HCT116 (cell line): ENCODE results near the gene KCNE1. TPM values are rescaled to one million over a fixed set of nuclear protein-coding genes. Genes with fewer than 3 reads are reported as not detected.
A peak's percentile ranks its signal among the peaks of the same experiment; 100 is the strongest.

Experiments
- ATAC-seq: fragments of 200-7000 bp; cut with Tn5 transposase; 2 replicates; pipeline ENCODE4 v1.9.1; 2020; ENCODE audit warnings: mild to moderate bottlenecking, moderate library complexity
- Bru-seq: library from RNA; stranded (reverse); fragments of 400-500 nt; gene quantifications from one replicate; lab custom pipeline; 2021; lab: Mats Ljungman, UMichigan
- BruChase-seq, 2 experiments: library from RNA; stranded (reverse); fragments of 400-500 nt; gene quantifications; one replicate each; lab custom pipeline; 2021; lab: Mats Ljungman, UMichigan
- BruUV-seq: library from RNA; stranded (reverse); fragments of 400-500 nt; replicated peaks from 2 replicates; lab custom pipeline; 2021; lab: Mats Ljungman, UMichigan
- CTCF ChIA-PET: fragments of 300-600 bp; sonication (Branson Sonifier 250); formaldehyde crosslinking; loops from one replicate; lab custom pipeline; 2021; ENCODE audit warnings: antibody characterized with exemption; lab: Charles Lee
- POLR2A ChIA-PET: fragments of 300-600, 350-600 bp; sonication (Branson Sonifier 250); formaldehyde crosslinking; loops from one replicate; lab custom pipeline; 2021; ENCODE audit warnings: antibody characterized with exemption; lab: Charles Lee
- RAD21 ChIA-PET, 2 experiments: fragments of 300-600 bp; sonication (Branson Sonifier 250); formaldehyde crosslinking; loops; one replicate each; lab custom pipeline; 2023; ENCODE audit warnings: low total read pairs in 2 of 2; ENCODE audit not compliant: uncharacterized antibody in 2 of 2, unreplicated experiment in 2 of 2, low non-redundant PET in 1 of 2; lab: Charles Lee
- DNase-seq: peaks from one replicate; pipeline ENCODE4 v3.0.0-alpha.2; 2010; ENCODE audit warnings: low read depth, low spot score
- H2AFZ ChIP-seq: fragments of 200-600 bp; shearing (Covaris generic), sonication (generic); 2 replicates; pipeline ENCODE4 v1.6.1; 2017; ENCODE audit warnings: low read depth, mixed run types, mixed read lengths, antibody characterized with exemption, low read length; ENCODE audit not compliant: poor library complexity, severe bottlenecking
- H3K27ac ChIP-seq: 2 replicates; pipeline ENCODE4 v1.5.1; 2012; ENCODE audit warnings: low read depth, low read length
- H3K27me3 ChIP-seq: fragments of 200-600 bp; sonication (generic); 2 replicates; pipeline ENCODE4 v1.6.1; 2016; ENCODE audit warnings: mixed run types, low read length, mixed read lengths; ENCODE audit not compliant: insufficient read depth
- H3K36me3 ChIP-seq, 2 experiments: fragments of 200-500 bp in 1 of 2; fragments of 200-600 bp in 1 of 2; sonication (Bioruptor generic) in 1 of 2; sonication (generic) in 1 of 2; 2 replicates each; pipeline versions ENCODE4 v1.5.1 to v1.6.1; 2014 to 2016; ENCODE audit warnings: low read length in 2 of 2, inconsistent platforms in 1 of 2, mixed read lengths in 1 of 2, mixed run types in 1 of 2; ENCODE audit not compliant: insufficient read depth in 2 of 2, control insufficient read depth in 1 of 2
- H3K4me1 ChIP-seq, 2 experiments: fragments of 200-600 bp in 1 of 2; sonication (generic) in 1 of 2; 2 replicates each; pipeline versions ENCODE4 v1.5.1 to v1.6.1; 2012 to 2017; ENCODE audit warnings: low read length in 2 of 2, inconsistent platforms in 1 of 2, mild to moderate bottlenecking in 1 of 2, mixed read lengths in 1 of 2, mixed run types in 1 of 2, moderate library complexity in 1 of 2; ENCODE audit not compliant: insufficient read depth in 2 of 2, control insufficient read depth in 1 of 2
- H3K4me2 ChIP-seq: fragments of 200-600 bp; sonication (generic); 2 replicates; pipeline ENCODE4 v1.6.1; 2017; ENCODE audit warnings: mixed run types, low read length, mixed read lengths
- H3K4me3 ChIP-seq, 2 experiments: fragments of 200-600 bp in 1 of 2; sonication (generic) in 1 of 2; replicated peaks in 1 of 2; 2 replicates each; pipeline ENCODE4 v1.5.1; 2011 to 2016; ENCODE audit warnings: low read length in 2 of 2, control low read depth in 1 of 2, low read depth in 1 of 2, mild to moderate bottlenecking in 1 of 2, mixed read lengths in 1 of 2, mixed run types in 1 of 2
- H3K79me2 ChIP-seq: fragments of 200-600 bp; sonication (generic); 2 replicates; pipeline ENCODE4 v1.6.1; 2017; ENCODE audit warnings: mild to moderate bottlenecking, mixed run types, low read length, moderate library complexity, mixed read lengths; ENCODE audit not compliant: insufficient read depth
- H3K9ac ChIP-seq: fragments of 200-600 bp; sonication (generic); 2 replicates; pipeline ENCODE4 v1.6.1; 2016; ENCODE audit warnings: low read length, mixed read lengths
- H3K9me2 ChIP-seq: fragments of 200-600 bp; sonication (generic), shearing (Covaris generic); 2 replicates; pipeline ENCODE4 v1.6.1; 2017; ENCODE audit warnings: mixed run types, mild to moderate bottlenecking, moderate library complexity; ENCODE audit not compliant: insufficient read depth
- H3K9me3 ChIP-seq, 2 experiments: fragments of 200-500 bp in 1 of 2; fragments of 200-600 bp in 1 of 2; sonication (Bioruptor generic) in 1 of 2; sonication (generic) in 1 of 2; 2 replicates each; pipeline ENCODE4 v1.6.1; 2014 to 2017; ENCODE audit warnings: low read length in 2 of 2, mixed read lengths in 2 of 2, inconsistent platforms in 1 of 2, low read depth in 1 of 2, mild to moderate bottlenecking in 1 of 2, mixed run types in 1 of 2, moderate library complexity in 1 of 2; ENCODE audit not compliant: control insufficient read depth in 1 of 2, insufficient read depth in 1 of 2
- H4K20me1 ChIP-seq: fragments of 200-600 bp; sonication (generic), shearing (Covaris generic); 2 replicates; pipeline ENCODE4 v1.6.1; 2017; ENCODE audit warnings: mixed run types, mild to moderate bottlenecking, moderate library complexity; ENCODE audit not compliant: insufficient read depth
- CEBPB ChIP-seq: IDR thresholded peaks from 2 replicates; pipeline ENCODE4 v1.6.1; 2012; ENCODE audit warnings: low read depth
- EGR1 ChIP-seq: IDR thresholded peaks from 2 replicates; pipeline ENCODE4 v1.6.1; 2012; ENCODE audit warnings: low read depth
- ELF1 ChIP-seq: IDR thresholded peaks from 2 replicates; pipeline ENCODE4 v1.6.1; 2012; ENCODE audit warnings: low read depth, borderline replicate concordance
- EZH2 ChIP-seq: fragments of 200-600 bp; sonication (generic); IDR thresholded peaks from 2 replicates; pipeline ENCODE4 v1.6.1; 2017; ENCODE audit warnings: antibody characterized with exemption, mixed run types
- EZH2phosphoT487 ChIP-seq: fragments of 200-600 bp; IDR thresholded peaks from 2 replicates; pipeline ENCODE4 v1.6.1; 2018; ENCODE audit warnings: antibody characterized with exemption, borderline replicate concordance
- JUND ChIP-seq: IDR thresholded peaks from 2 replicates; pipeline ENCODE4 v1.6.1; 2012
- SRF ChIP-seq: IDR thresholded peaks from 2 replicates; pipeline ENCODE4 v1.6.1; 2012; ENCODE audit warnings: low read depth
- YY1 ChIP-seq: IDR thresholded peaks from 2 replicates; pipeline ENCODE4 v1.6.1; 2011; ENCODE audit warnings: low read length, low read depth, moderate library complexity, mild to moderate bottlenecking; ENCODE audit not compliant: insufficient replicate concordance; ENCODE audit errors: extremely low read depth
- ZFX ChIP-seq: fragments of 450-650 bp; IDR thresholded peaks from 2 replicates; pipeline ENCODE4 v1.6.1; 2017
- ZNF274 ChIP-seq: fragments of 200-500 bp; sonication (Bioruptor generic); IDR thresholded peaks from 2 replicates; pipeline ENCODE4 v1.6.1; 2014; ENCODE audit warnings: mild to moderate bottlenecking, low read depth, low read length, inconsistent platforms
- intact Hi-C: fragments of 100-400 bp; cut with micrococcal nuclease; formaldehyde crosslinking; loops from 2 replicates; pipeline ENCODE4 v1.10.0; 2022
- long read RNA-seq: library from polyadenylated mRNA; unstranded; transcript quantifications from one replicate; pipeline ENCODE4 v2.0.0, GENCODE V29; 2021; ENCODE audit not compliant: unreplicated experiment
- polyA plus RNA-seq: library from polyadenylated mRNA; unstranded; fragments of >200 nt; gene quantifications from 2 replicates; pipeline ENCODE4 v1.2.1, GENCODE V29; 2012; ENCODE audit warnings: missing spikeins
- total RNA-seq: library from RNA; stranded (reverse); gene quantifications from one replicate; pipeline ENCODE4 v1.2.1, GENCODE V29; 2021; ENCODE audit not compliant: unreplicated experiment
- TF ChIP-seq, protein P1 (sequence below), 3 experiments: fragments of 200-600 bp in 1 of 3; sonication (generic) in 1 of 3; IDR thresholded peaks in 2 of 3; conservative IDR thresholded peaks in 1 of 3; 2 replicates each; pipeline ENCODE4 v1.5.1; 2012 to 2017; ENCODE audit warnings: low read depth in 2 of 3, low read length in 2 of 3, antibody characterized with exemption in 1 of 3, borderline replicate concordance in 1 of 3, control low read depth in 1 of 3, mild to moderate bottlenecking in 1 of 3, mixed read lengths in 1 of 3, mixed run types in 1 of 3, moderate library complexity in 1 of 3; ENCODE audit not compliant: insufficient read depth in 1 of 3
- TF ChIP-seq, protein P2 (sequence below): IDR thresholded peaks from 2 replicates; pipeline ENCODE4 v1.6.1; 2011; ENCODE audit warnings: mild to moderate bottlenecking, low read length, moderate library complexity; ENCODE audit not compliant: insufficient replicate concordance; ENCODE audit errors: extremely low read depth
- TF ChIP-seq, protein P3 (sequence below): IDR thresholded peaks from 2 replicates; pipeline ENCODE4 v1.6.1; 2012
- TF ChIP-seq, protein P4 (sequence below): IDR thresholded peaks from 2 replicates; pipeline ENCODE4 v1.6.1; 2012; ENCODE audit warnings: low read depth

Gene KCNE1
- total RNA-seq (not detected), Bru-seq, nascent RNA (percentile 26 among the genes with signal in this experiment), BruChase-seq, experiment 1, labeled RNA remaining after a 6-hour chase (percentile 22 among the genes with signal in this experiment), BruChase-seq, experiment 2, labeled RNA remaining after a 2-hour chase (percentile 20 among the genes with signal in this experiment)
- 0.09 and 0.10 TPM in 2 replicates for polyA plus RNA-seq
- long read RNA-seq: 0 reads

DNA sequence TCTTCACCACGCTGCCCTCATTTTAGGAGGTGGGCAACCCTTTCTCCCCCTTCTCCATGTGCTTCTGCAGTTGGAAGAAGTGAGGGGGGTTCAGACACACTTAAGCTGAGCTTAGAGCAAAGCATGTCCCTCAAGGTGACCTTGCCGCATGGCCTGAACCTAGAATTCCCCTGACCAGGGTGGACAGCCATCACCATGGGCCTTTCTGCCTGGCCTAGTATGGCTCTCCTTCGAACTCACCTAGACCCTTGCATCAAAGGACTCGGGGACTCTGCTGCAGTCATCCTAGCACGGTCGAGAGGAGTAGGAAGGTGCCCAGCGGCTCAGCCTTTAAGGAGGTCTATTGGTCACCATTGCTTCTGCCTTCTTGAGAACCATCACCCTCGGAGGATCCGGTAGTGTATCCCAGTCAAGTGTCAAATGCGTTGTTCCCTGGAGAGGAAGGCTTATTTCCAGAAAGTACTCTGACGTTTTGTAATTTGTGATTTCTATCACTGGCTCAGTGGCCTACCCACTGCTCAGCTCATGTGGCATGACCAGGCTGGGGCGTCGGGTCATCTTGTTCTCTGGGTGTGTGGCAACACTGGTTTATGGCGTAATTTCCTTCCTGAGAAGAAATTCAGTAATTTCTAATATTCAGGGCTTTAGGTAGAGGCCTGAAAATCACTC, at the start of gene KCNE1:
TSS of gene KCNE1 (minus strand) at position 424 of the 669 bp plus-strand sequence. CDS start 62,576 bp downstream, outside the sequence.
- intact Hi-C loops: no loop called here
- H3K4me3 ChIP-seq: no peak within 1 kb of the TSS
- H3K79me2 ChIP-seq: no peaks in the 10 kb centered on the region
- H3K9me3 ChIP-seq: no peaks in the 10 kb centered on the region
- ChIA-PET RAD21 (no interaction called here), POLR2A (no interaction called here), CTCF (no interaction called here)
- TF ChIP-seq EZH2 (no peak), ZFX (no peak), EZH2phosphoT487 (no peak), SRF (no peak), JUND (no peak), CEBPB (no peak), YY1 (no peak), ZNF274 (no peak), ELF1 (no peak), EGR1 (no peak)
- TF ChIP-seq, protein P1, sequence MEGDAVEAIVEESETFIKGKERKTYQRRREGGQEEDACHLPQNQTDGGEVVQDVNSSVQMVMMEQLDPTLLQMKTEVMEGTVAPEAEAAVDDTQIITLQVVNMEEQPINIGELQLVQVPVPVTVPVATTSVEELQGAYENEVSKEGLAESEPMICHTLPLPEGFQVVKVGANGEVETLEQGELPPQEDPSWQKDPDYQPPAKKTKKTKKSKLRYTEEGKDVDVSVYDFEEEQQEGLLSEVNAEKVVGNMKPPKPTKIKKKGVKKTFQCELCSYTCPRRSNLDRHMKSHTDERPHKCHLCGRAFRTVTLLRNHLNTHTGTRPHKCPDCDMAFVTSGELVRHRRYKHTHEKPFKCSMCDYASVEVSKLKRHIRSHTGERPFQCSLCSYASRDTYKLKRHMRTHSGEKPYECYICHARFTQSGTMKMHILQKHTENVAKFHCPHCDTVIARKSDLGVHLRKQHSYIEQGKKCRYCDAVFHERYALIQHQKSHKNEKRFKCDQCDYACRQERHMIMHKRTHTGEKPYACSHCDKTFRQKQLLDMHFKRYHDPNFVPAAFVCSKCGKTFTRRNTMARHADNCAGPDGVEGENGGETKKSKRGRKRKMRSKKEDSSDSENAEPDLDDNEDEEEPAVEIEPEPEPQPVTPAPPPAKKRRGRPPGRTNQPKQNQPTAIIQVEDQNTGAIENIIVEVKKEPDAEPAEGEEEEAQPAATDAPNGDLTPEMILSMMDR (IDR thresholded peaks at IDR 0.05 in 2 of 3, conservative IDR thresholded peaks at IDR 0.05 in 1 of 3; ENCODE audit: borderline replicate concordance in 1 of 3, insufficient read depth in 1 of 3, low read depth in 2 of 3, low read length in 2 of 3): no peak
- TF ChIP-seq, protein P2, sequence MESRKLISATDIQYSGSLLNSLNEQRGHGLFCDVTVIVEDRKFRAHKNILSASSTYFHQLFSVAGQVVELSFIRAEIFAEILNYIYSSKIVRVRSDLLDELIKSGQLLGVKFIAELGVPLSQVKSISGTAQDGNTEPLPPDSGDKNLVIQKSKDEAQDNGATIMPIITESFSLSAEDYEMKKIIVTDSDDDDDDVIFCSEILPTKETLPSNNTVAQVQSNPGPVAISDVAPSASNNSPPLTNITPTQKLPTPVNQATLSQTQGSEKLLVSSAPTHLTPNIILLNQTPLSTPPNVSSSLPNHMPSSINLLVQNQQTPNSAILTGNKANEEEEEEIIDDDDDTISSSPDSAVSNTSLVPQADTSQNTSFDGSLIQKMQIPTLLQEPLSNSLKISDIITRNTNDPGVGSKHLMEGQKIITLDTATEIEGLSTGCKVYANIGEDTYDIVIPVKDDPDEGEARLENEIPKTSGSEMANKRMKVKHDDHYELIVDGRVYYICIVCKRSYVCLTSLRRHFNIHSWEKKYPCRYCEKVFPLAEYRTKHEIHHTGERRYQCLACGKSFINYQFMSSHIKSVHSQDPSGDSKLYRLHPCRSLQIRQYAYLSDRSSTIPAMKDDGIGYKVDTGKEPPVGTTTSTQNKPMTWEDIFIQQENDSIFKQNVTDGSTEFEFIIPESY: no peak
- TF ChIP-seq, protein P3, sequence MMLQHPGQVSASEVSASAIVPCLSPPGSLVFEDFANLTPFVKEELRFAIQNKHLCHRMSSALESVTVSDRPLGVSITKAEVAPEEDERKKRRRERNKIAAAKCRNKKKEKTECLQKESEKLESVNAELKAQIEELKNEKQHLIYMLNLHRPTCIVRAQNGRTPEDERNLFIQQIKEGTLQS: no peak
- TF ChIP-seq, protein P4, sequence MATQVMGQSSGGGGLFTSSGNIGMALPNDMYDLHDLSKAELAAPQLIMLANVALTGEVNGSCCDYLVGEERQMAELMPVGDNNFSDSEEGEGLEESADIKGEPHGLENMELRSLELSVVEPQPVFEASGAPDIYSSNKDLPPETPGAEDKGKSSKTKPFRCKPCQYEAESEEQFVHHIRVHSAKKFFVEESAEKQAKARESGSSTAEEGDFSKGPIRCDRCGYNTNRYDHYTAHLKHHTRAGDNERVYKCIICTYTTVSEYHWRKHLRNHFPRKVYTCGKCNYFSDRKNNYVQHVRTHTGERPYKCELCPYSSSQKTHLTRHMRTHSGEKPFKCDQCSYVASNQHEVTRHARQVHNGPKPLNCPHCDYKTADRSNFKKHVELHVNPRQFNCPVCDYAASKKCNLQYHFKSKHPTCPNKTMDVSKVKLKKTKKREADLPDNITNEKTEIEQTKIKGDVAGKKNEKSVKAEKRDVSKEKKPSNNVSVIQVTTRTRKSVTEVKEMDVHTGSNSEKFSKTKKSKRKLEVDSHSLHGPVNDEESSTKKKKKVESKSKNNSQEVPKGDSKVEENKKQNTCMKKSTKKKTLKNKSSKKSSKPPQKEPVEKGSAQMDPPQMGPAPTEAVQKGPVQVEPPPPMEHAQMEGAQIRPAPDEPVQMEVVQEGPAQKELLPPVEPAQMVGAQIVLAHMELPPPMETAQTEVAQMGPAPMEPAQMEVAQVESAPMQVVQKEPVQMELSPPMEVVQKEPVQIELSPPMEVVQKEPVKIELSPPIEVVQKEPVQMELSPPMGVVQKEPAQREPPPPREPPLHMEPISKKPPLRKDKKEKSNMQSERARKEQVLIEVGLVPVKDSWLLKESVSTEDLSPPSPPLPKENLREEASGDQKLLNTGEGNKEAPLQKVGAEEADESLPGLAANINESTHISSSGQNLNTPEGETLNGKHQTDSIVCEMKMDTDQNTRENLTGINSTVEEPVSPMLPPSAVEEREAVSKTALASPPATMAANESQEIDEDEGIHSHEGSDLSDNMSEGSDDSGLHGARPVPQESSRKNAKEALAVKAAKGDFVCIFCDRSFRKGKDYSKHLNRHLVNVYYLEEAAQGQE: no peak
- H3K27ac ChIP-seq: no peak within 1 kb of the TSS
- H3K36me3 ChIP-seq: no peaks in the 10 kb centered on the region
- H2AFZ ChIP-seq: no peak within 1 kb of the TSS
- no peak within 1 kb of the TSS for H3K4me2 ChIP-seq
- H3K27me3 ChIP-seq: no peaks in the 10 kb centered on the region
- DNase-seq (no peak), ATAC-seq (no peak)
- no TSS peak for BruUV-seq
- no peaks in the 10 kb centered on the region for H4K20me1 ChIP-seq
- H3K9me2 ChIP-seq: no peaks in the 10 kb centered on the region
- H3K9ac ChIP-seq: no peak within 1 kb of the TSS
- no peaks in the 10 kb centered on the region; a peak in 1 of 4 replicates for H3K4me1 ChIP-seq
